ENCODE data around the gene ZFP92.
"Not testable (repeated sequence)": the region's sequence is repeated elsewhere in the genome, so short reads cannot be mapped to it uniquely, and the experiment has no call there.

ZFP92 gene

GRCh38 chrX:153387987-153388721, 23.1 kb upstream of the ZFP92 start:
- DNase-seq = no peak

GRCh38 chrX:153388722-153389459, 22.4 kb upstream of the ZFP92 start:
- no peak for DNase-seq

- not testable (repeated sequence) for DNase-seq
Measured at GRCh38 chrX:153389460-153389768, 21.9 kb upstream of the ZFP92 start.

- no peak for DNase-seq
Measured at GRCh38 chrX:153392642-153393321, 18.5 kb upstream of the ZFP92 start.

GRCh38 chrX:153394612-153395011, 16.7 kb upstream of the ZFP92 start:
- DNase-seq = no peak

- no peak for DNase-seq
Measured at GRCh38 chrX:153395613-153396319, 15.5 kb upstream of the ZFP92 start.

GRCh38 chrX:153396320-153397195, 14.7 kb upstream of the ZFP92 start:
- no peak for DNase-seq

- no peak for DNase-seq
Measured at GRCh38 chrX:153397256-153397960, 13.9 kb upstream of the ZFP92 start.

GRCh38 chrX:153398275-153398960, 12.9 kb upstream of the ZFP92 start:
- no peak for DNase-seq

- DNase-seq = peak; percentile 36
Measured at GRCh38 chrX:153400146-153401132, 10.8 kb upstream of the ZFP92 start.

- DNase-seq = no peak
Measured at GRCh38 chrX:153401133-153401764, 10.0 kb upstream of the ZFP92 start, which contains the start of gene PNMA6E. Gene PNMA6E, minus strand, starts transcription at chrX:153401350. Its CDS starts 2,501 bp downstream, at chrX:153398849.

GRCh38 chrX:153404333-153404732, 6.9 kb upstream of the ZFP92 start:
- DNase-seq = not testable (repeated sequence)

GRCh38 chrX:153405426-153405825, 5.8 kb upstream of the ZFP92 start:
- DNase-seq = no peak

GRCh38 chrX:153406011-153406410, 5.3 kb upstream of the ZFP92 start:
- DNase-seq = no peak

GRCh38 chrX:153406903-153407302, 4.4 kb upstream of the ZFP92 start:
- DNase-seq = no peak

- DNase-seq = no peak
Measured at GRCh38 chrX:153407736-153408135, 3.5 kb upstream of the ZFP92 start.

- no peak for DNase-seq
Measured at GRCh38 chrX:153408221-153408721, 3.0 kb upstream of the ZFP92 start.

GRCh38 chrX:153408871-153409351, 2.4 kb upstream of the ZFP92 start:
- DNase-seq = no peak
